GM10266 (cell line): ENCODE data around the gene CA9.
"Not testable (repeated sequence)": the region's sequence is repeated elsewhere in the genome, so short reads cannot be mapped to it uniquely, and the experiment has no call there.

Source experiments
- DNase-seq: peaks from one replicate; pipeline ENCODE4 v3.0.0; 2012; ENCODE audit errors: extremely low spot score
- CTCF ChIP-seq: IDR thresholded peaks from 2 replicates; pipeline ENCODE4 v1.5.1; 2012; ENCODE audit warnings: mild to moderate bottlenecking, low read depth; ENCODE audit not compliant: control insufficient read depth, insufficient read depth; ENCODE audit errors: missing control alignments

The CA9 gene

GRCh38 chr9:35639631-35640030 lies 34.1 kb upstream of the CA9 start:
- no peak for DNase-seq
- no peak for TF ChIP-seq CTCF

- DNase-seq: not testable (repeated sequence)
These were observed 33.3 kb upstream of the CA9 start for GRCh38 chr9:35640431-35640830.

GRCh38 chr9:35641478-35641877 lies 32.2 kb upstream of the CA9 start:
- DNase-seq: not testable (repeated sequence)

GRCh38 chr9:35643046-35643445 lies 30.7 kb upstream of the CA9 start:
- DNase-seq: no peak
- TF ChIP-seq CTCF: no peak

GRCh38 chr9:35645736-35646135 lies 28.0 kb upstream of the CA9 start:
- DNase-seq: not testable (repeated sequence)

- no peak for TF ChIP-seq CTCF
- DNase-seq: peak; percentile 19
These were observed 27.6 kb upstream of the CA9 start for GRCh38 chr9:35646153-35646532.

GRCh38 chr9:35646533-35647265 lies 27.0 kb upstream of the CA9 start:
- peak; percentile 98 for TF ChIP-seq CTCF
- DNase-seq: peak; percentile 88

- no peak for TF ChIP-seq CTCF
These were observed 24.0 kb upstream of the CA9 start for GRCh38 chr9:35649431-35650340.

More at GRCh38 chr9:35649431-35650340, 24.0 kb upstream of the CA9 start:
- no peak for DNase-seq
